T-helper 2 cell (primary cell): ENCODE data around the gene LIM2.

Source experiments
- DNase-seq, 5 experiments: peaks; one replicate each; pipeline versions ENCODE4 v3.0.0 to v3.0.0-alpha.2; 2012 to 2022

LIM2 gene

GRCh38 chr19:51365211-51365964 is 22.4 kb downstream of the LIM2 start:
- peak in 1 of 5 experiments; percentile 48 for DNase-seq

- DNase-seq, result peak in 1 of 5 experiments; percentile 21
Measured at GRCh38 chr19:51364200-51365106, 23.3 kb downstream of the LIM2 start.

DNA sequence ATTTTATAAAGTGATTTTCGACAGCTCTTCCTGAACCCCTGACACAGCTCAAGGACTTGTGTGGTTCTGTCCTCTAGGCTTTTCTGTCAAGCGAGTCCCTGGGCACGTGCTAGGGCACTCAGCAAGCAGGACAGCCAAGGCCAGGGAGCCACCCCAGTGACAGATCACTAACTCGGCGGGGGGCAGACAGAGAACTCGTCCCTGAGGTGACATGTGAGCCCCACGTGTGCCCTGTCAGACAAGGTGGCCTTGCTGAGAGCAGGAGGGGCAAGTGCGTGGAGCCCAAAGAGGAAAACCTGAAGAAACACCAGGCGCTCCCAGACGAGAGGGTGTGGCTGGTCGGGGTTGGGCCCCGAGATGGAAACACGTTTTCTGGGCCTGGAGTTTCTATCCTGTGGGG is 26.5 kb downstream of the LIM2 start:
- no peak for DNase-seq

DNA sequence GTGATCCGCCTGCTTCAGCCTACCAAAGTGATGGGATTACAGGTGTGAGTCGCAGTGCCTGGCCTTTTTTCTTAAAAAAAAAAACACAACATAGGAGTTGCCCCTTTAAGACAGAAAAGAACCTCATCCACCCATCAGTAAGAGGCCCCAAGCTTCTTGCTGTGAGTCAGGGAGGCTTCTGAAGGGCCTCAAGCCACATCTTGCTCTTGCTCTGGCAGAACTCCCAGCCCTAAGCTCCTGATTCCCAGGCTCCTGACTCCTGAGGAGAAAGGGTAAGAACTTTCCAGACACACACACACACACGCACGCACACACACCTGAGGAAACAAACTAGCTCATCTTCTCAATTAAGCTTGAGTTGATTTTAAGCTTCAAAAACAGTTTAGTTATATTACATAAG is 28.5 kb downstream of the LIM2 start:
- DNase-seq, result no peak

DNA sequence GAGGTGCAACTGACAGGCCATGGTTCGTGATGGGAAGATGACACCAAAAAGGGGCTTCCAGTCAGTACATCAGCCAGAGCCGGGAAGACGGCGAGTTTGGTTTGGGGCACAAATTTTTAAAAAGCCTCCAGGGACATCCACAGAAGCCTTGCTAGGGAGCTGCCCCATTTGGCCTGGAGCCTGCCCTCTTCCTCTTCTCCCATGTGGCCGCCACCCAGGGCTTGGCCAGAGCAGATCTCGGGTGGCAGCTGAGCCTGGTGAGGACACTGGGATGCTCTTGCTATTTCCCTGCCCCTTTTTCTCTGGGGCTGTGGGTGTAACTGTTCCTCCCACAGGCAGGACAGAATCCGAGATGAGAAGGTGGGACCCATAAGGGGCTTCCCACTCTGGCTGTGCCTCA is 29.8 kb downstream of the LIM2 start:
- no peak for DNase-seq

GRCh38 chr19:51356159-51356801 is 31.5 kb downstream of the LIM2 start:
- DNase-seq, result no peak

- DNase-seq, result peak in 2 of 5 experiments; percentile 60 to 97
Measured at GRCh38 chr19:51354742-51355148, 33.0 kb downstream of the LIM2 start.

GRCh38 chr19:51354103-51354741 is 33.6 kb downstream of the LIM2 start:
- no peak for DNase-seq

DNA sequence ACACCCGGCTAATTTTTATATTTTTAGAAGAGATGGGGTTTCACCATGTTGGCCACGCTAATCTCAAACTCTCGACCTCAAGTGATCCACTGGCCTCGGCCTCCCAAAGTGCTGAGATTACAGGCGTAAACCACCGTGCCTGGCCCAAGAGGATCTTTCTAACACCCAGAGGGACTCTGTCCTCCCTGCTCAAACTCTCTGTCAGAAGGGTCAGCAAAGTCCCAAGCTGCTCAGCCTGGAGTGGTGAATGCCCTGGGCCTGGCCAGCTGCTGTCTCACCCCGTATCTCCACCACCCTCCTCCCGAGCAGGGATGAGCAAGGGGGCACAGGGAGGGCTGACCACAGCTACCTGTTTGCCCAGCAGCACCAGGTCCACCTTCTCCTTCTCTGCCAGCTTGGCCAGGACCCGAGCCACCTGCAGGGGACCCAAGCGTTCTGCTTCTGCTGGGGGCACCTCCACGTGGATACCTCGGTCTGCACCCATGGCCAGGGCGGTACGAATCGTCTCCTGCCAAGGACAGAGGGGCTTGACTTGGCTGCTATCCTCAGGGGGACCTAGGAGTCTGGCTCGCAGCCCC is 34.9 kb downstream of the LIM2 start:
- no peak for DNase-seq

GRCh38 chr19:51351266-51351990 is 36.3 kb downstream of the LIM2 start:
- no peak for DNase-seq

GRCh38 chr19:51347209-51347928 is 40.4 kb downstream of the LIM2 start:
- DNase-seq, result no peak

GRCh38 chr19:51346742-51347141 is 41.0 kb downstream of the LIM2 start:
- DNase-seq, result no peak

DNA sequence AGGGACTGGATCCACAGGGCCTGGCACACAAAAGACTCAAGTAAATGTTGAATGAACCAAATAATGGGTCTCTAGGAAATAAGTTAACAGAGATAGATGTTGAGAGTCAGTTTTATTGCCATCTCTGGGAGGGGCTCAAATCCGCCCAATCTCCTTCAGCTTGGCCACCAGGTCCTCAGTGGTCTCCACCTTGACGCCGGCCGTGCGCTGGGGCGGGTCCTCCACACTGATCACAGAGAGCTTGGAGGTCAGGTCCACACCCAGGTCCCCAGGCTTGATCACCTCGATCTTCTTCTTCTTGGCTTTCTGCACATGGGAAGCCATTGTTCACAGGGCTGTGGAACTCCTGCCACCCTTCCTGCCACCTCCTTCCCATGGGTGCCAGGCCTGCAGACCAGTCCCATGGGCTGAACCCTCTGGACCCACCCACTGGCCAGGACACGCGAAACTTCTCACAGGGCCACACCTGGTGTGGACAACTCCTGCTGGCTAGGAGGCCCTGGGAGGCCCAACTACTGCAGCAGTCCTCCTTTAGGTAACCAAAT is 42.6 kb downstream of the LIM2 start:
- no peak for DNase-seq

GRCh38 chr19:51342631-51343569 is 44.9 kb downstream of the LIM2 start:
- no peak for DNase-seq

DNA sequence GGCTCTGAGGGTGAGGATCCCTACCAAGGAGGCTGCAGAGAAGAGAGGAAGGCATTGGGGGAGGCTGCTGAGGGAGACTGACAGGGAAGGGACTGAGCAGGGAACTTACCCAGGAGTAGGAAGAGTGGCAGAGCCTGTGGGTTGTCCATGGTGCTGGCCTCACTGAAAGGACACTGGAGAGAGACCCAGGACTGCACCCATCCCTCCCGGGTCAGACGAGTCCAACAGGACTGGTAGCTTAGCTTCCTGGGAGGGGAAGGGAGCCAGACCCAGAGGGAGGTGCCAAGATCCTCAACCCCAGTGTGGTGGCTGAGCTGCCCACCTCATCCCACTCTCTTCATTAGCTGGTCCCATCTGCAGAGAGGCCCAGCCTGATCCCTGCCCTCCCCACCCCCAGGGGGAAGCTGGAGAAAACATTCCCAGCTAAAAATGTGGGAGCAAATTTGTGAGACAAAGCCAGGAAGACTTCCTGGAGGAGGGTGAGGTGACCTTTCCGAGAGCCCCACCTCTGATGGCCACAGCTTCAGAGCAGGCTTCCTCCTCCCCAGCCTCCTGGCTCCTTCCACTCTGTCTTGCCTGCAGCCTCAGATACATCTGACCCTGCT is 45.7 kb downstream of the LIM2 start, which contains the start of gene VSIG10L:
VSIG10L (minus strand) TSS at position 164 of the 605 bp plus-strand sequence; CDS start at position 149, 15 bp downstream.
- DNase-seq, result no peak

- no peak for DNase-seq
Measured at GRCh38 chr19:51341066-51341465, 46.7 kb downstream of the LIM2 start.

DNA sequence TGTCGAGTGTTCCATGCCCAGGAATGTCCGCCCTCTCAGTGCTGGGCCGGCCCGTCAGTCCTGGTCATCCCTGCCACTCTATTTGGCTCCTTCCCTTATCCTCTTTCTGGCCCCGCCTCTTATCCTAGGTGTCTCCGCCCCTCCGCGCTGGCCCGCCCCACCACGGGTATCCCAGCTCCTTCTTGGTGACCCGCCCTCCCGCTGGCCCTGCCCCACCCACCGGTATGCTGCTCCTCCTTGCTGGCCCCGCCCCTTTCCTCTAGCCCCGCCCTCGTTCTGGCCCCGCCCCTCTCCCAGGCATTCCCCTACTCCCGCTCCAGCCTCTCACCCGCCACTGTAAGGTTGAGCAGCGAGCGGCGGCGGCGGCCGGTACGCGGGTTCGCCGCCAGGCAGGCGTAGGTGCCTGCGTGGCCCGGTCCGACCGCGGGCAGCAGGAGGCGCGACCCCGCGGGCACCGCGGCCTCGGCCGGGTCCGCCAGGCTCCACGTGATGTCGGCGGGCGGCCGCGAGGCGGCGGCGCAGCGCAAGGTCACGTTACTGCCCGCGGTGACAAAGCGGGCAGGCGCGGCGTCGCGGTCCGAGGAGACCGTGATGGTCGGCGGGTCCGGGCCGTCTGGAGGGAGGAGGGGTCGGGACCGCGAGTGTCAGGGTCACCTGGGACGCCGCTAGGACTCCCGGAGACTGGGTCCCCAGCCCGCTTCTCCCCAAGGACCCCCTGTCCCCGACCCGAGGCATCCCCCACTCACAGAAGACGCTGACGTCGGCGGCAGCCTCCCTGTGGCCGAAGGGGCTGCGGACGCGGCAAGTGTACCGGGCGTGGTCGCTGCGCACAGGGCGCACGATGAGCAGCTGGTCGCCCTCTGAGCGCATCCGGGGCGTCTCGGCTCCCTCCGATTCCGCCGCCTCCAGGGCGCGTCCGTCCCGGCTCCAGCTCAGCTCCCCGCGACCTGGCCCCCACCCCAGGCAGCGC is 47.8 kb downstream of the LIM2 start:
- peak; percentile 72 to 96 (median 86) for DNase-seq

- no peak for DNase-seq
Measured at GRCh38 chr19:51339313-51339686, 48.5 kb downstream of the LIM2 start.
